OCI-LY1 (cell line): ENCODE results near the gene ALOX15.

Experiments used
- H2AFZ ChIP-seq: fragments of 200-600 bp; sonication (generic), shearing (Covaris generic); 2 replicates; pipeline ENCODE4 v1.6.0; 2014; ENCODE audit warnings: antibody characterized with exemption, mild to moderate bottlenecking, low read length
- H3F3A ChIP-seq: fragments of 200-600 bp; sonication (generic), shearing (Covaris generic); 2 replicates; pipeline ENCODE4 v1.6.0; 2014; ENCODE audit warnings: mild to moderate bottlenecking, antibody characterized with exemption, low read length, moderate library complexity; ENCODE audit not compliant: insufficient read depth
- H3K27ac ChIP-seq: fragments of 200-600 bp; sonication (generic); 2 replicates; pipeline ENCODE4 v1.5.1; 2014; ENCODE audit warnings: low read length, mixed run types, mild to moderate bottlenecking, low read depth; ENCODE audit not compliant: poor library complexity, severe bottlenecking
- H3K27me3 ChIP-seq: fragments of 200-600 bp; sonication (generic); 2 replicates; pipeline ENCODE4 v1.6.0; 2014; ENCODE audit warnings: antibody characterized with exemption, mild to moderate bottlenecking, low read length, moderate library complexity; ENCODE audit not compliant: insufficient read depth
- H3K36me3 ChIP-seq: fragments of 200-600 bp; sonication (generic); 2 replicates; pipeline ENCODE4 v1.6.1; 2014; ENCODE audit warnings: mild to moderate bottlenecking, antibody characterized with exemption, low read length, moderate library complexity, mixed read lengths; ENCODE audit not compliant: insufficient read depth
- H3K4me1 ChIP-seq: fragments of 200-600 bp; sonication (generic); 2 replicates; pipeline ENCODE4 v1.5.1; 2014; ENCODE audit warnings: mild to moderate bottlenecking, low read length, moderate library complexity; ENCODE audit not compliant: insufficient read depth, severe bottlenecking
- H3K4me2 ChIP-seq: fragments of 200-600 bp; sonication (generic), shearing (Covaris generic); 2 replicates; pipeline ENCODE4 v1.6.1; 2014; ENCODE audit warnings: low read length
- H3K4me3 ChIP-seq: fragments of 200-600 bp; sonication (generic); 2 replicates; pipeline ENCODE4 v1.5.1; 2014; ENCODE audit warnings: low read length, low read depth, mild to moderate bottlenecking, mixed read lengths; ENCODE audit not compliant: poor library complexity, severe bottlenecking
- H3K79me2 ChIP-seq: fragments of 200-600 bp; shearing (Covaris generic); 2 replicates; pipeline ENCODE4 v1.6.1; 2016; ENCODE audit warnings: mixed run types, low read length, mixed read lengths; ENCODE audit not compliant: insufficient read depth
- H3K9ac ChIP-seq: fragments of 200-600 bp; sonication (generic), shearing (Covaris generic); 2 replicates; pipeline ENCODE4 v1.6.1; 2014; ENCODE audit warnings: mild to moderate bottlenecking, low read length, mixed read lengths
- H3K9me2 ChIP-seq: fragments of 200-600 bp; sonication (generic), shearing (Covaris generic); 2 replicates; pipeline ENCODE4 v1.6.1; 2014; ENCODE audit warnings: low read depth, mild to moderate bottlenecking, low read length, mixed read lengths
- H3K9me3 ChIP-seq: fragments of 200-600 bp; shearing (Covaris generic); 2 replicates; pipeline ENCODE4 v1.6.1; 2014; ENCODE audit warnings: low read length, mixed read lengths
- H4K20me1 ChIP-seq: fragments of 200-600 bp; sonication (generic), shearing (Covaris generic); 2 replicates; pipeline ENCODE4 v1.6.0; 2016; ENCODE audit warnings: mild to moderate bottlenecking, low read length; ENCODE audit not compliant: insufficient read depth
- CTCF ChIP-seq: fragments of 200-600 bp; sonication (generic), shearing (Covaris generic); IDR thresholded peaks from 2 replicates; pipeline ENCODE4 v1.5.1; 2017; ENCODE audit warnings: mild to moderate bottlenecking, antibody characterized with exemption, low read length, moderate library complexity, mixed read lengths
- EZH2 ChIP-seq: fragments of 200-600 bp; sonication (generic), shearing (Covaris generic); IDR thresholded peaks from 2 replicates; pipeline ENCODE4 v1.8.0; 2017; ENCODE audit warnings: borderline replicate concordance, mixed run types, mild to moderate bottlenecking, antibody characterized with exemption, low read length, moderate library complexity, mixed read lengths

The ALOX15 gene

GRCh38 chr17:4636474-4637100, 4.9 kb downstream of the ALOX15 start:
- Histone ChIP-seq H3K9me3 (no peaks in the 10 kb centered on the region), H3K4me1 (peaks cover 16% of the 10 kb centered on the region), H3K4me2 (peak overlapping the region; percentile 17; the same call in 1 of the 2 replicates), H3F3A (no peaks in the 10 kb centered on the region), H4K20me1 (no peaks in the 10 kb centered on the region), H3K9me2 (no peaks in the 10 kb centered on the region), H3K27me3 (peaks cover 18% of the 10 kb centered on the region; the same call in 1 of the 2 replicates), H3K36me3 (no peaks in the 10 kb centered on the region), H2AFZ (no peak overlapping the region), H3K27ac (no peak overlapping the region), H3K9ac (no peak overlapping the region), H3K4me3 (no peak overlapping the region), H3K79me2 (no peaks in the 10 kb centered on the region)
- TF ChIP-seq EZH2: no peak
- no peak for TF ChIP-seq CTCF

- Histone ChIP-seq H3F3A (no peaks in the 10 kb centered on the region), H2AFZ (no peak overlapping the region), H3K27me3 (peaks cover 18% of the 10 kb centered on the region; the same call in 1 of the 2 replicates), H3K9me2 (no peaks in the 10 kb centered on the region), H4K20me1 (no peaks in the 10 kb centered on the region), H3K4me3 (no peak overlapping the region), H3K4me1 (peaks cover 16% of the 10 kb centered on the region), H3K79me2 (no peaks in the 10 kb centered on the region), H3K4me2 (peak overlapping the region; percentile 17), H3K9me3 (no peaks in the 10 kb centered on the region), H3K27ac (no peak overlapping the region), H3K9ac (no peak overlapping the region), H3K36me3 (no peaks in the 10 kb centered on the region)
- no peak for TF ChIP-seq EZH2
- no peak for TF ChIP-seq CTCF
Observed at GRCh38 chr17:4635823-4636375, 5.6 kb downstream of the ALOX15 start.

- H3K9me2 ChIP-seq: no peaks in the 10 kb centered on the region
- peaks cover 16% of the 10 kb centered on the region for H3K4me1 ChIP-seq
- H3K79me2 ChIP-seq: no peaks in the 10 kb centered on the region
- H3K27me3 ChIP-seq: peaks cover 18% of the 10 kb centered on the region; the same call in 1 of the 2 replicates
- H3K4me2 ChIP-seq: no peak overlapping the region
- no peaks in the 10 kb centered on the region for H3K9me3 ChIP-seq
- H4K20me1 ChIP-seq: no peaks in the 10 kb centered on the region
- no peak overlapping the region for H3K9ac ChIP-seq
- no peak for TF ChIP-seq EZH2
- TF ChIP-seq CTCF: no peak
- no peaks in the 10 kb centered on the region for H3F3A ChIP-seq
- H3K27ac ChIP-seq: no peak overlapping the region
- no peak overlapping the region for H3K4me3 ChIP-seq
- no peaks in the 10 kb centered on the region for H3K36me3 ChIP-seq
- H2AFZ ChIP-seq: no peak overlapping the region
Observed at GRCh38 chr17:4634976-4635375, 6.5 kb downstream of the ALOX15 start.
